Stimulated activated CD8-positive, alpha-beta memory T cell treated with anti-CD3 and anti-CD28 coated beads, Interleukin-2, amount 100 ng/mL, for 1 hour (primary cell): ENCODE data around the gene TASP1.

ENCODE experiments used
- DNase-seq, 2 donors: peaks; one replicate each; pipeline ENCODE4 v3.0.0-alpha.2; 2020; ENCODE audit warnings: low read depth in 2 of 2

Gene TASP1

GRCh38 chr20:13348311-13349234 is 290.2 kb downstream of the TASP1 start:
- no peak for DNase-seq

- no peak for DNase-seq
These were observed 294.1 kb downstream of the TASP1 start for GRCh38 chr20:13344671-13345070.

- DNase-seq = no peak
These were observed 296.1 kb downstream of the TASP1 start for GRCh38 chr20:13342469-13343242.

GRCh38 chr20:13341737-13342393 is 296.9 kb downstream of the TASP1 start:
- DNase-seq = no peak

- no peak for DNase-seq
These were observed 298.6 kb downstream of the TASP1 start for GRCh38 chr20:13340088-13340487.
